Activated B cell treated with CpG ODN at 0.5 μM for 24 hours (primary cell): ENCODE data around the gene STXBP5L. TPM values are rescaled to one million over a fixed set of nuclear protein-coding genes. Genes with fewer than 3 reads are reported as not detected.
"Not testable (repeated sequence)": the region's sequence is repeated elsewhere in the genome, so short reads cannot be mapped to it uniquely, and the experiment has no call there.

Experiments used
- ATAC-seq: fragments of 200-7000 bp; cut with Tn5 transposase; one replicate; pipeline ENCODE4 v1.10.0; 2021; ENCODE audit warnings: low read depth, mild to moderate bottlenecking, moderate library complexity
- CTCF ChIA-PET: fragments of 350-600 bp; sonication (Branson Sonifier 250); formaldehyde crosslinking; loops from one replicate; lab custom pipeline; 2021; ENCODE audit warnings: antibody characterized with exemption; lab: Charles Lee
- POLR2A ChIA-PET: fragments of 350-600 bp; sonication (Branson Sonifier 250); formaldehyde crosslinking; loops from one replicate; lab custom pipeline; 2021; ENCODE audit warnings: antibody characterized with exemption; lab: Charles Lee
- DNase-seq: peaks from one replicate; pipeline ENCODE4 v3.0.0; 2022
- H3K27ac Mint-ChIP-seq: one replicate; pipeline ENCODE4 v1.8.0; 2020; ENCODE audit warnings: mixed read lengths
- H3K27me3 Mint-ChIP-seq: one replicate; pipeline ENCODE4 v1.8.0; 2021; ENCODE audit warnings: mixed read lengths
- H3K36me3 Mint-ChIP-seq: one replicate; pipeline ENCODE4 v1.8.0; 2021; ENCODE audit warnings: low read depth, mixed read lengths
- H3K4me1 Mint-ChIP-seq: one replicate; pipeline ENCODE4 v1.8.0; 2021; ENCODE audit warnings: mixed read lengths
- H3K4me3 Mint-ChIP-seq: one replicate; pipeline ENCODE4 v1.8.0; 2020; ENCODE audit warnings: mild to moderate bottlenecking, mixed read lengths
- H3K9me3 Mint-ChIP-seq: one replicate; pipeline ENCODE4 v1.8.0; 2020; ENCODE audit warnings: mixed read lengths
- CTCF ChIP-seq: fragments of 200-600 bp; IDR thresholded peaks from one replicate; pipeline ENCODE4 v1.8.0; 2022; ENCODE audit warnings: antibody characterized with exemption, mild to moderate bottlenecking
- intact Hi-C: fragments of 100-400 bp; cut with micrococcal nuclease; formaldehyde crosslinking; loops from one replicate; pipeline ENCODE4 v1.15.1; 2024
- total RNA-seq: library from RNA; stranded (reverse); gene quantifications from 2 replicates; pipeline ENCODE4 v1.2.3, GENCODE V29; 2022

The STXBP5L gene
- total RNA-seq, 1 donor from 2014 or later, result not detected

- H3K27ac Mint-ChIP-seq, result no peak overlapping the region
- no peaks in the 10 kb centered on the region for H3K36me3 Mint-ChIP-seq
- no peaks in the 10 kb centered on the region for H3K27me3 Mint-ChIP-seq
- H3K4me3 Mint-ChIP-seq, result no peak overlapping the region
- no peak for DNase-seq
- ChIA-PET POLR2A (no interaction called here), CTCF (no interaction called here)
- no peak for TF ChIP-seq CTCF
- intact Hi-C loops, result no loop called here
- no peaks in the 10 kb centered on the region for H3K9me3 Mint-ChIP-seq
- no peak for ATAC-seq
- H3K4me1 Mint-ChIP-seq, result no peaks in the 10 kb centered on the region
These were observed 388.0 kb downstream of the STXBP5L start for GRCh38 chr3:121295979-121296378.

- H3K4me1 Mint-ChIP-seq, result no peaks in the 10 kb centered on the region
- no peaks in the 10 kb centered on the region for H3K27me3 Mint-ChIP-seq
- no peak overlapping the region for H3K4me3 Mint-ChIP-seq
- ATAC-seq (no peak), DNase-seq (no peak)
- no peak for TF ChIP-seq CTCF
- H3K27ac Mint-ChIP-seq, result no peak overlapping the region
- peaks cover 6% of the 10 kb centered on the region for H3K9me3 Mint-ChIP-seq
- ChIA-PET POLR2A (no interaction called here), CTCF (no interaction called here)
- intact Hi-C loops, result no loop called here
- no peaks in the 10 kb centered on the region for H3K36me3 Mint-ChIP-seq
These were observed 416.3 kb downstream of the STXBP5L start for GRCh38 chr3:121324320-121324719.

- peaks cover 7% of the 10 kb centered on the region for H3K9me3 Mint-ChIP-seq
- CTCF ChIA-PET, result no interaction called here
These were observed 422.1 kb downstream of the STXBP5L start for GRCh38 chr3:121330118-121330517.

GRCh38 chr3:121330634-121331033, 422.6 kb downstream of the STXBP5L start:
- POLR2A ChIA-PET, result no interaction called here
- Mint-ChIP-seq H3K36me3 (no peaks in the 10 kb centered on the region), H3K27ac (no peak overlapping the region), H3K4me1 (no peaks in the 10 kb centered on the region), H3K27me3 (peaks cover 5% of the 10 kb centered on the region), H3K4me3 (no peak overlapping the region), H3K9me3 (peaks cover 7% of the 10 kb centered on the region)
- intact Hi-C loops, result no loop called here
- CTCF ChIA-PET, result no interaction called here
- DNase-seq (no peak), ATAC-seq (no peak)
- no peak for TF ChIP-seq CTCF

More at GRCh38 chr3:121330118-121330517, 422.1 kb downstream of the STXBP5L start:
- Mint-ChIP-seq H3K4me3 (no peak overlapping the region), H3K36me3 (no peaks in the 10 kb centered on the region), H3K27me3 (peaks cover 5% of the 10 kb centered on the region), H3K27ac (no peak overlapping the region), H3K4me1 (no peaks in the 10 kb centered on the region)
- ATAC-seq (no peak), DNase-seq (no peak)
- no peak for TF ChIP-seq CTCF
- POLR2A ChIA-PET, result no interaction called here
- intact Hi-C loops, result no loop called here

- H3K4me3 Mint-ChIP-seq, H3K4me1 Mint-ChIP-seq, H3K27me3 Mint-ChIP-seq, H3K36me3 Mint-ChIP-seq, H3K27ac Mint-ChIP-seq, CTCF ChIA-PET, DNase-seq, ATAC-seq, intact Hi-C loops: not testable (repeated sequence)
- H3K9me3 Mint-ChIP-seq, result peaks cover 30% of the 10 kb centered on the region
- POLR2A ChIA-PET, result interaction anchor here (0.6 kb wide), 1 partner anchor 1598 kb away, joined by 8 read pairs; no protein-coding TSS in a partner anchor
These were observed 448.0 kb downstream of the STXBP5L start for GRCh38 chr3:121355960-121356359.
